Dermis lymphatic vessel endothelial cell (primary cell): ENCODE data around the gene PAX7. TPM values are rescaled to one million over a fixed set of nuclear protein-coding genes. Genes with fewer than 3 reads are reported as not detected.

Source experiments
- total RNA-seq: library from RNA; depleted of rRNA; stranded (reverse); fragments of >200 nt; gene quantifications from 2 replicates; pipeline ENCODE4 v1.2.1, GENCODE V29; 2014

Gene PAX7
- not detected in 2 replicates for total RNA-seq

GRCh38 chr1:18630511-18631495 lies at the start of gene PAX7:
Gene PAX7 (plus strand): TSS chr1:18630846. CDS start chr1:18631604, 758 bp downstream.

Other genes starting within 250 kb of the PAX7 start
- gene KLHDC7A, start 149.9 kb upstream of the PAX7 start, total RNA-seq, result not detected in 2 replicates
- gene TAS1R2, start 228.8 kb downstream of the PAX7 start, total RNA-seq, result not detected in 2 replicates